Measurements from ENCODE around the gene SIRT5.

SIRT5 gene

GRCh38 chr6:13638626-13639025 is 64.2 kb downstream of the SIRT5 start:
- DNase-seq: no peak

GRCh38 chr6:13641315-13641714 is 66.9 kb downstream of the SIRT5 start:
- DNase-seq: no peak

DNA sequence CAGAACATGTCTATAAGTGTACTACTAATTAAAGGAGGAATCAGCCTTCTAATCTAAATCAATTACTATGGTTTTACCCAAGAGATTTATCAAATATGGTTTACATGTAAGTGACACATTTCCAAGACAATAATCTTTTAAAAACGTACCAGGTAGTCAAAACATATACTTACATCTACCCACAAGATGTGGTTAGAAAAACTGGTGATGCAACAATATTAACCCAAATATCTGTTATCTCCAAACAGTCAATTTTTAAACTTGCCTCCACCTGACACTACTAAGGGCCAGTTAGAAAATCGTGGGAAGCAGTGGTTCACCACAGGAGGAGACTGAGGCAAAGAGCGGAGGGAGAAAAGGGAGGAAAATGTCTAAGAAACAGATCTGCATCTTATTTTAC is 68.7 kb downstream of the SIRT5 start:
- DNase-seq: no peak

- DNase-seq: no peak
These were observed 74.4 kb downstream of the SIRT5 start for GRCh38 chr6:13648850-13649249.

GRCh38 chr6:13649393-13649792 is 75.0 kb downstream of the SIRT5 start:
- DNase-seq: no peak

GRCh38 chr6:13653296-13653695 is 78.9 kb downstream of the SIRT5 start:
- DNase-seq: no peak

- DNase-seq: no peak
These were observed 80.1 kb downstream of the SIRT5 start for GRCh38 chr6:13654496-13654895.

DNA sequence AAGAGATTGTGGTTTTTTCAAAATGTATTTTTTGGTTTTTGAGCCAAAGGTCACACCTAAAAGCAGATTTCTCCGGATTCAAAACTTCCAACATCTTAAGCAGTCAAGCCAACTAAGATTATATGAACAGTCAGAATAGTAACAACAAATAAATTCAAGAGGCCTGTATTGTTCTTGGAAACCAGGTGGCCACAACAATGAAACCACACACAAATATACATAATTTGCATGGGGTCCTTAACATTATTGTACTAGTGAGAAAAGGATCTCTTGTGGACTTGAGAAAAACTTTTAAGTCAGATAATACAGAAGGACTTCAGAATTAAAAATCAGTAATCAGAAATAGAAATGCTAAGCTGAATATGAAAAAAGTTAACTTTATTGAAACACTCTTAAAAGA is 81.3 kb downstream of the SIRT5 start:
- DNase-seq: no peak

GRCh38 chr6:13660273-13660672 is 85.9 kb downstream of the SIRT5 start:
- DNase-seq: no peak

DNA sequence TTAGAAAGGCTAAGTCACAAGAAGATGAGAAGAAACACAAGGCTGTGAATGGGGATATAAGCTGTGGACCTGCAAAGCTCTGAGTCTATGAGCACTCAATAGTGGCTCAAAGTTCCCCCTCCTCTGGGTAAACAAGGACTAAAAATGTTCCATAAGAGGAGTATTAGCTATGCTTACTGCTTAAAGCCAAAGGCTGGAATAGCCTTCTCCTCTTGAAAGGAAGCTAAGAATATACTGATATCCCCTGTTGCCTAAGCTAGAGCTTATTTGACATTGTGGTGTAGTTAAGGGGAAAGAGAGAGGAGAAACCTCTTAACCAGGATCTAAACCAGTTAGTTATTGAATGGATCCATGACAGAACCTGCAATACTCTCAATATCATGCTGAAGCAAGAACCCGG is 86.5 kb downstream of the SIRT5 start:
- DNase-seq: no peak

GRCh38 chr6:13661647-13662046 is 87.2 kb downstream of the SIRT5 start:
- DNase-seq: no peak

DNA sequence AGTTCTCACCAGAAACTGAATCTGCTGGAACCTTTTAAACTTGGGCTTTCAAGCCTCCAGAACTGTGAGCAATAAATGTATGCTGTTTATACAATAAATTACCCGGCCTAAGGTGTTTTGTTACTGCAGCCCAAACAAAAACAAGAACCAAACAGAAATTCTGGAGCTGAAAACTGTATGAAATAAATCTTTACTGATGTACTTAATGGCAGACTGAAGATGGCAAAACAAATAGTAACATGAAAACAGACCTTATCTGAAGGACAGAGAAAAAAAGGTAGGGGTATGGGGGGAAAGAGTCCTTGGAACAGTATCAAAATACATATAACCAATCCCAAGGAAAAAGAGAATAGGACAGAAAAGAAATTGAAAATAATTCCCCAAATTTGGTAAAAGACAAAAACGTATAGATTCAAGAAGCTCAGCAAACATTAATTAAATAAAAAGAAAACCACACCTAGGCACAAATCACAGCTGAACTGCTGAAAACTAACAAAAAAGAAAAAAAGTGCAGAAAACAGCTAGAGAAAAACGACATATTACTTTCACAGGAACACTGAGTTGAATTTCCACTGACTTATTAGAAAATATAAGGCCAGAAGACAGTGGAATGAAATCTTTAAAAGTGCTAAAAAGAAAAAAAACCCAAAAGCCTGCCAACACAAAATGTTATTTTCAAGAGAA is 88.4 kb downstream of the SIRT5 start:
- DNase-seq: no peak

GRCh38 chr6:13663986-13664385 is 89.6 kb downstream of the SIRT5 start:
- no peak for DNase-seq

All from hematopoietic multipotent progenitor cell treated with erythropoietin and hydrocortisone succinate and interleukin-3 and kit ligand, for 8 days (in vitro differentiated cells).